Omental fat pad (tissue), 4 donors: ENCODE measurements around the gene ERCC6L2. TPM values are rescaled to one million over a fixed set of nuclear protein-coding genes. Genes with fewer than 3 reads are reported as not detected.

Experiments
- ATAC-seq: fragments of 150-250 bp; one replicate; pipeline ENCODE4 v1.9.1; 2016; ENCODE audit warnings: mild to moderate bottlenecking, moderate library complexity; ENCODE audit not compliant: low FRiP score
- DNase-seq: peaks from one replicate; pipeline ENCODE4 v3.0.0-alpha.2; 2019; ENCODE audit warnings: low spot score
- total RNA-seq, 4 donors: library from RNA; depleted of rRNA; stranded (reverse); fragments of >200 nt; gene quantifications; one replicate each; pipeline ENCODE4 v1.1.0, GENCODE V29; 2016
- TF ChIP-seq, protein P1 (sequence below), 3 donors: fragments of 450-650 bp; IDR thresholded peaks; one replicate each; pipeline ENCODE4 v1.5.1; 2016 to 2017; ENCODE audit warnings: antibody characterized with exemption in 3 of 3, mild to moderate bottlenecking in 3 of 3, moderate library complexity in 2 of 3

ERCC6L2 gene
- total RNA-seq, 4 donors from 2014 or later = 48.9 to 84.6 (median 58.1) TPM

- DNase-seq (no peak), ATAC-seq (no peak)
- TF ChIP-seq, protein P1, sequence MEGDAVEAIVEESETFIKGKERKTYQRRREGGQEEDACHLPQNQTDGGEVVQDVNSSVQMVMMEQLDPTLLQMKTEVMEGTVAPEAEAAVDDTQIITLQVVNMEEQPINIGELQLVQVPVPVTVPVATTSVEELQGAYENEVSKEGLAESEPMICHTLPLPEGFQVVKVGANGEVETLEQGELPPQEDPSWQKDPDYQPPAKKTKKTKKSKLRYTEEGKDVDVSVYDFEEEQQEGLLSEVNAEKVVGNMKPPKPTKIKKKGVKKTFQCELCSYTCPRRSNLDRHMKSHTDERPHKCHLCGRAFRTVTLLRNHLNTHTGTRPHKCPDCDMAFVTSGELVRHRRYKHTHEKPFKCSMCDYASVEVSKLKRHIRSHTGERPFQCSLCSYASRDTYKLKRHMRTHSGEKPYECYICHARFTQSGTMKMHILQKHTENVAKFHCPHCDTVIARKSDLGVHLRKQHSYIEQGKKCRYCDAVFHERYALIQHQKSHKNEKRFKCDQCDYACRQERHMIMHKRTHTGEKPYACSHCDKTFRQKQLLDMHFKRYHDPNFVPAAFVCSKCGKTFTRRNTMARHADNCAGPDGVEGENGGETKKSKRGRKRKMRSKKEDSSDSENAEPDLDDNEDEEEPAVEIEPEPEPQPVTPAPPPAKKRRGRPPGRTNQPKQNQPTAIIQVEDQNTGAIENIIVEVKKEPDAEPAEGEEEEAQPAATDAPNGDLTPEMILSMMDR (IDR thresholded peaks at IDR 0.05) = no peak
Measured at GRCh38 chr9:95896580-95896979, 21.1 kb downstream of the ERCC6L2 start.

DNA sequence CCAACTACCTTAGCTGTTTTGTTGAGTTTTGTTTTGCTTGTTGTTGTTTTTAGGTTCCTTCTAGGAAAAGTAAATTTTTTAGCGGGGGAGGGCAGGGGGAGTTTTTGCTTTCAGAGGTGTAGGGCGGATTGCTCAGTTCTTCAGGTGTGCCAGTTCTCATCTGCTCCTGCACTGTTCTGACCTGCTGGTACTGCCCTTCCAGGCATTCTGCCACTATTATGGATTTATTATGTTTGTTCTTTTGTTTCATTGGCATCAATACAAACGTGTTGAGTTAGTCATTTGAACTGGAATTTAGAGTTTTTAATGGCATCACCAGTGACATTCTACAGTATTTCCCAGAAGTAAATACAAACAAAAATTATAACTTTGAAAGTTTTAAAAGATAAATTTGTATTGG is 26.0 kb downstream of the ERCC6L2 start:
- ATAC-seq = no peak
- no peak for DNase-seq
- TF ChIP-seq, protein P1 (IDR thresholded peaks at IDR 0.05) = no peak

DNA sequence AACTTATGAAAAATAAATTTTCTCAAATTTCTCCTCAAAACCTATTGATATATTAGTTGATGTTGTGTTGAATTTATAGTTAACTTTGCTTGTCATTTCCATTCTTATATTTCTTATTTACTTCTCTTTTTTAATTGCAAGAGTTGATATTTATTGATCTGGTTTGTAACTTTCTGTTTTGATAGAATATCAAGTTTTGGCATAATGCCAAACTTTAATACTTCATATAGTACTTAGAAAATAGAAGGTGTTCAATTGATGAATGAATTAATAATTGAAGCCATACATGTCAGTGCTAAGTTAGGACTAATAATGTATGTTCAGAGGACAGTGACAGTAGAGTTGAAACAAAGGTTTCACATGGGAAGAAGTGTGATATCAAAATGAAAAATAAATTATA is 27.9 kb downstream of the ERCC6L2 start:
- ATAC-seq = no peak

DNA sequence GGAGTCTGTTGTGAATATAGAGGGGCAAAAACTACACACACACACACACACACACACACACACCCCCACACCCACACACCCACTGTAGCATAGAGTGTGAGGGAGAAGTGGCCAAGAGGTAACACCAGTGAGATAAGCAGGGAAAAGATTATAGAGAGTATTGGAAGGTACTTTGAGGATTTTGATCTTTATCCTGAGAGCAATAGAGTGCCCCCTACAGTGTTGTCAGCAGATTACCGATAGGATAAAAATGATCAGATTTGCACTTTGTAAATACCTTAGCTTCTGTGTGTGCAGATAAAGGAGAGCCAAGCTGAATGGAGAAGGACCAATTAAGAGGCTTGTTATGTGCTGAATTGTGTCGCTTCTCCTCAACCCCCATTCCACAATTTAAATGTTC is 32.3 kb downstream of the ERCC6L2 start:
- ATAC-seq = no peak
- TF ChIP-seq, protein P1 (IDR thresholded peaks at IDR 0.05) = no peak
- DNase-seq = no peak

More for the DNA sequence above, 27.9 kb downstream of the ERCC6L2 start:
- DNase-seq = no peak
- TF ChIP-seq, protein P1 (IDR thresholded peaks at IDR 0.05) = no peak

DNA sequence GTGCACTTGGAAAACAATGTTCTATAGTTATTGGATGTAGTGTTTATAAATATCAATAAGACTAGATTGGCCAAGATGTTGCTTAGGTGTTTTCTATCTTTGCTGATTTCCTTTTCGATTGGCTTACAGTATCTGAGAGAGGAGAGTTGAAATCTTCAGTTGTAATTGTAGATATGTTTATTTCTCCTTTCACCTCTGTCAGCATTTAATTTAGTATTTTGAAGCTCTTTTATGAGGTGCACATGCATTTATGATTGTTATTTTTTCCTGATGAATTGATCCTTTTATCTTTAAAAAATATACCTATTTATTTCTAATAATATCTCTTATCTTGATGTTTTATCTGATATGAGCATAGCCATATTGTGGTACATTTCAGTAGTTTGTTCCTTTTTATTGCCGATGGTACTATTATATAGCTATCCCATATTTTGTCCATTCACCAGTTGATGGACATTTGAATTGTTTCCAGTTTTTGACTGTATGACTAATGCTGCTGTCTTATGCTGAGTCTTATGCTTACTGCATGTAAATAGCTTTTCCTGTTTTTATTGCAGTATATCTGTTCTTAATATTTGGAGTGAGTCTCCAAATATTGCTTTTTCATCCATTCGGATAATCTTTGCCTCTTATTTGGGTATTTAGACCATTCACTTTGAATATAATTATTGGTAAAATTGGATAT is 34.7 kb downstream of the ERCC6L2 start:
- TF ChIP-seq, protein P1 (IDR thresholded peaks at IDR 0.05) = no peak
- no peak for DNase-seq
- no peak for ATAC-seq

GRCh38 chr9:95910770-95911340 is 35.4 kb downstream of the ERCC6L2 start:
- ATAC-seq = no peak
- TF ChIP-seq, protein P1 (IDR thresholded peaks at IDR 0.05) = no peak

GRCh38 chr9:95912773-95913172 is 37.3 kb downstream of the ERCC6L2 start:
- DNase-seq = no peak
- TF ChIP-seq, protein P1 (IDR thresholded peaks at IDR 0.05) = no peak
- no peak for ATAC-seq

More at GRCh38 chr9:95910770-95911340, 35.4 kb downstream of the ERCC6L2 start:
- no peak for DNase-seq
